ENCODE results near the gene MMP19.
"Not testable (repeated sequence)": the region's sequence is repeated elsewhere in the genome, so short reads cannot be mapped to it uniquely, and the experiment has no call there.

The MMP19 gene

GRCh38 chr12:55865327-55865726, 22.6 kb upstream of the MMP19 start:
- H3K4me3 ChIP-seq (ENCODE audit: low read depth, low read length): no peak overlapping the region
- no peak for TF ChIP-seq CTCF (IDR thresholded peaks at IDR 0.05; ENCODE audit: low read depth, low read length)

DNA sequence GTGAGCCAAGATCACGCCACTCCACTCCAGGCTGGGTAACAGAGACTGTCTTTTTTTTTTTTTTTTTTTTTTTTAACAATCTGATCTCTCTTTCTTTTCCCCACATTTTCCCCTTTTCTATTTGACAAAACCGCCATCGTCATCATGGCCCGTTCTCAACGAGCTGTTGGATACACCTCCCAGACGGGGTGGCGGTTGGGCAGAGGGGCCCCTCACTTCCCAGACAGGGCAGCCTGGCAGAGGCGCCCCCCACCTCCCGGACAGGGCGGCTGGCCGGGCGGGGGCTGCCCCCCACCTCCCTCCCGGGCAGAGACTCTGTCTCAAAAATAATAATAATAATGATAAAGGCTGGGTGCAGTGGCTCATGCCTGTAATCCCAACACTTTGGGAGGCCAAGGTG, 20.2 kb upstream of the MMP19 start:
- H3K4me3 ChIP-seq (ENCODE audit: low read depth, low read length): not testable (repeated sequence)

DNA sequence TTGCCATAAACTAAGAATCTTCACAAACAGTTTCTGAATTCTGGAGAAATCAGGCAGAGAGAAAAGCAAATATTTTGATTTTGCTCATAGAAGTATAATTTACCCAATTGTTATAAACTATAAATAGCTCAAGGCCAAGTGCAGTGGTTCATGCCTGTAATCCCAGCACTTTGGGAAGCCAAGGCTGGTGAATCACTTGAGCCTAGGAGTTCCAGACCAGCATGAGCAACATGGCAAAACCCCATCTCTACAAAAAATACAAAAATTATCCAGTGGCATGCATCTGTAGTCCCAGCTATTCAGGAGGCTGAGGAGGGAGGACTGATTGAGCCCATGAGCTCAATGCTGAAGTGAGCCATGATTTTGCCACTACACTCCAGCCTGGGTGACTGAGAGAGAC, 19.6 kb upstream of the MMP19 start:
- TF ChIP-seq CTCF (IDR thresholded peaks at IDR 0.05; ENCODE audit: low read depth, low read length): no peak
- H3K4me3 ChIP-seq (ENCODE audit: low read depth, low read length): no peak overlapping the region

GRCh38 chr12:55861871-55862270, 19.1 kb upstream of the MMP19 start:
- no peak overlapping the region for H3K4me3 ChIP-seq (ENCODE audit: low read depth, low read length)
- no peak for TF ChIP-seq CTCF (IDR thresholded peaks at IDR 0.05; ENCODE audit: low read depth, low read length)

DNA sequence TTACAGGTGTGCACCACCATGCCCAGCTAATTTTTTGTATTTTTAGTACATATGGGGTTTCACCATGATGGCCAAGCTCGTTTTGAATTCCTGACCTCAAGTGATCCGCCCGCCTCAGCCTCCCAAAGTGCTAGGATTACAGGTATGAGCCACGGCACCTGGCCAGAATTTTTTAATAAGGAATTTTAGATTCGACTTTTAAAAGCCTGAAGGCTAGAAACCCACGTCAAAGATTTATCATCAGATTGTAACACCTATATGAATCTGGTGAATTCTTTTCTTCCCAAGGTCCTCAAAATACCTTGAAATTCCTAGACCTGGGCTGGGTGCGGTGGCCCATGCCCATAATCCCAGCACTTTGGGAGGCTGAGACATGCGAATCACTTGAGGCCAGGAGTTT, 18.7 kb upstream of the MMP19 start:
- H3K4me3 ChIP-seq (ENCODE audit: low read depth, low read length): no peak overlapping the region
- TF ChIP-seq CTCF (IDR thresholded peaks at IDR 0.05; ENCODE audit: low read depth, low read length): no peak

GRCh38 chr12:55852740-55853139, 10.0 kb upstream of the MMP19 start:
- no peak overlapping the region for H3K4me3 ChIP-seq (ENCODE audit: low read depth, low read length)
- TF ChIP-seq CTCF (IDR thresholded peaks at IDR 0.05; ENCODE audit: low read depth, low read length): no peak

DNA sequence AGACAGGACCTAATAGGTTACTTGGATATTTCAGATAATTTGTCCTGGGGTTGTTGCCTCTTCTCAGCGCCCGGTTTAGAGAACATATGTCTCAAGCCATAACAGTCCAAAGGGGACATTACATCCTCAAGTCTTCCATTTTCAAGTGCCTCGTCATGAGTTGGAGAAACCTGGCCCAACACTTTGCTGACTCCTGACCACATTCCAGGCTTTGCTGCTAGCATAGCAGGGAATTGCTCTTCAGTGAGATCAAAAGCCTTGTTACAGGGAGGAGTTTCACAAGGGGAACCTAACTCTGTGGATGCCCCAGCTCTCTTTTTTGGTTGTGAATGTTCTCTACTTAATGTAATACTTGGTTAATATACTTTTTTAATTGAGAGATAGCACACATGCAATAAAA, 8.2 kb upstream of the MMP19 start:
- no peak for TF ChIP-seq CTCF (IDR thresholded peaks at IDR 0.05; ENCODE audit: low read depth, low read length)
- no peak overlapping the region for H3K4me3 ChIP-seq (ENCODE audit: low read depth, low read length)

GRCh38 chr12:55850401-55850800, 7.7 kb upstream of the MMP19 start:
- no peak for TF ChIP-seq CTCF (IDR thresholded peaks at IDR 0.05; ENCODE audit: low read depth, low read length)
- H3K4me3 ChIP-seq (ENCODE audit: low read depth, low read length): no peak overlapping the region
